Measurements from ENCODE around the gene GRB2.

DNA sequence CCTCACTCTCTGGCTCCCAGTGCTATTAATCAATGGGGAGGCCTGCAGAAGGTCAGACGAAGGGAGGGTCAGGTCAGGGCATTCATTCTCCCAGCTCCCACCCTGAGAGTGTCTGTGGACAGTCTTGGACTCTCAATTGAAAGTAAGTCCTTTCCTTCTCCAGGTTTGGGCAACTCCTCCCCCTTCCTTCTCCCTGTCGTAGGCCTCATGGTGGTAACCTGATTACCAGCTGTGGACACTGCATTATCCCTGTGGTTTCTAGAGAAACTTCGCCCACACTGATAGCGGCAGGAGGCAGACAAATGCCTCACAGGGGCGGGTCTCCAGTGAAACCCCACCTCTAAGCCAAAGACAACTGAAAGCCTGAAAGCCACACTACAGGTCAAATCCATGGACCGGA, 58.6 kb downstream of the GRB2 start:
- TF ChIP-seq, protein P1, sequence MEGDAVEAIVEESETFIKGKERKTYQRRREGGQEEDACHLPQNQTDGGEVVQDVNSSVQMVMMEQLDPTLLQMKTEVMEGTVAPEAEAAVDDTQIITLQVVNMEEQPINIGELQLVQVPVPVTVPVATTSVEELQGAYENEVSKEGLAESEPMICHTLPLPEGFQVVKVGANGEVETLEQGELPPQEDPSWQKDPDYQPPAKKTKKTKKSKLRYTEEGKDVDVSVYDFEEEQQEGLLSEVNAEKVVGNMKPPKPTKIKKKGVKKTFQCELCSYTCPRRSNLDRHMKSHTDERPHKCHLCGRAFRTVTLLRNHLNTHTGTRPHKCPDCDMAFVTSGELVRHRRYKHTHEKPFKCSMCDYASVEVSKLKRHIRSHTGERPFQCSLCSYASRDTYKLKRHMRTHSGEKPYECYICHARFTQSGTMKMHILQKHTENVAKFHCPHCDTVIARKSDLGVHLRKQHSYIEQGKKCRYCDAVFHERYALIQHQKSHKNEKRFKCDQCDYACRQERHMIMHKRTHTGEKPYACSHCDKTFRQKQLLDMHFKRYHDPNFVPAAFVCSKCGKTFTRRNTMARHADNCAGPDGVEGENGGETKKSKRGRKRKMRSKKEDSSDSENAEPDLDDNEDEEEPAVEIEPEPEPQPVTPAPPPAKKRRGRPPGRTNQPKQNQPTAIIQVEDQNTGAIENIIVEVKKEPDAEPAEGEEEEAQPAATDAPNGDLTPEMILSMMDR (IDR thresholded peaks at IDR 0.05) = no peak
- TF ChIP-seq POLR2A (IDR thresholded peaks at IDR 0.05) = no peak

Measured in Peyer's patch (tissue), 4 donors.